ENCODE results near the gene ECM2. TPM values are rescaled to one million over a fixed set of nuclear protein-coding genes. Genes with fewer than 3 reads are reported as not detected.
"Not testable (repeated sequence)": the region's sequence is repeated elsewhere in the genome, so short reads cannot be mapped to it uniquely, and the experiment has no call there.

Gene ECM2
- 2.0 and 5.2 TPM in 2 replicates for total RNA-seq (2014; rRNA removed; shearing (Covaris generic))

DNA sequence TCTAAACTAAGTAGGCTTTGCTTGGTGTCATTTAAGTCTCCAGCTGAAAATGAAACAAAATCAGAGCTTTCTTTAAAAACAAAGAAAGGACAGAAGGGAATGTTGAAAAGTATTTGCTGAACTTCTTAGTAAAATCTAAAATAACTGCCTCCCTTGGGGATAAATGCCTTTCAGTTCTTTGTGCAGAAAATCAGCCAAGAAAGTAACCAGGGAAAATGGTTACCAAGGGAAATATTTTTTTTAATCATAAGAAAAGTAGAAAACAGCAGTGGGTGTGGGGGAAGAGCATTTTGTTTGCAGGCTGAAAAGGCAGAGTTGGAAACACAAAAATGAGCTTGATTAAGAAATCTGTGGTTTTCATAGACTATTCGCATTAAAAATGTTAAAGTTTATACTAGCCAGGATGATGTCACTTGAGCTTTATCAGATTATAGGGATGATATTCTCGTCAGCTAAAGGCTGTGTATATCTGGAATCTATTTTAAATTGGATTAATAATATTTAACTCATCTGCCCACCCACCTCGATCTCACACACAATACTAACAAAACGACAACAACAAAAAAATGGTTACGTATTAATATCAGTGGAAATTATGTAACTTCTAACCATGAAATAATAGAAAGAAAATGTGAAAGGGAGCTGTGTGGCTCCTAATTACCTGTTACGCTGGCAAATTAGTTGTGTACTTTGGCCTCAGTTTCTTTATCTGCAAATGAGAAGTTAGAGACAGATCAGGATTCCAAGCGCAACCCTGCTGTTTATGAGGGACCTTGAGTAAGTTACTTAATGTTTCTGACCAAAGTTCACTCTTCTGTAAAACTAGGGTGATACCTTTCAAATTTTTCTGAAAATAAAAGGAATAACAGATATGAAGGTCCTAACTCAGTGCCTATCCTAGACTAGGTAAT is at the start of gene ECM2:
TSS of gene ECM2 (minus strand) at position 51 of the 911 bp plus-strand sequence. CDS start 13,124 bp downstream, outside the sequence.
- peak; percentile 5 for DNase-seq (ENCODE audit: low spot score)

DNA sequence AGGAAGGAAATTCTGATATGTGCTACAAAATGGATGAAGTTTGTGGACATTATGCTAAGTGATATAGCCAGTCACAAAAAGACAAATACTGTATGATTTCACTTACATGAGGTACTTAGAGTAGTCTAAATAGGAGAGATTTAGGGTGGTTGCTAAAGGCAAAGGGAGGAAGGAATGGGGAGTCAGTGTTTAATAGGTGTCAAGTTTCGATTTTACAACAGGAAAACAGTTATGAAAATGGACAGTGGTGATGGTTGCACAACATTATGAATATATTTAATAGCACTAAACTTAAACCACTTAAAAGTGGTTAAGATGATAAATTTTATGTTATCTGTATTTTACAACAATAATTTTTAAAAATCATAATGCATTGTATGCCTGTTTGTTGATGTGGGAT is 40.4 kb upstream of the ECM2 start:
- DNase-seq (ENCODE audit: low spot score): no peak

DNA sequence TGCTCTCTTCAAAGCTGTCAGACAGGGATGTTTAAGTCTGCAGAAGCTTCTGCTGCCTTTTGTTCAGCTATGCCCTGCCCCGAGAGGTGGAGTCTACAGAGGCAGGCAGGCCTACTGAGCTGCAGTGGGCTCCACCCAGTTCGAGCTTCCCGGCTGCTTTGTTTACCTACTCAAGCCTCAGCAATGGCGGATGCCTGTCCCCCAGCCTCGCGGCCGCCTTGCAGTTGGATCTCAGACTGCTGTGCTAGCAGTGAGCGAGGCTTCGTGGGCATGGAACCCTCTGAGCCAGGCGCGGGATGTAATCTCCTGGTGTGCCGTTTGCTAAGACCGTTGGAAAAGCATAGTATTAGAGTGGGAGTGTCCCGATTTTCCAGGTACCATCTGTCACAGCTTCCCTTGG is 37.8 kb upstream of the ECM2 start:
- DNase-seq (ENCODE audit: low spot score): not testable (repeated sequence)

DNA sequence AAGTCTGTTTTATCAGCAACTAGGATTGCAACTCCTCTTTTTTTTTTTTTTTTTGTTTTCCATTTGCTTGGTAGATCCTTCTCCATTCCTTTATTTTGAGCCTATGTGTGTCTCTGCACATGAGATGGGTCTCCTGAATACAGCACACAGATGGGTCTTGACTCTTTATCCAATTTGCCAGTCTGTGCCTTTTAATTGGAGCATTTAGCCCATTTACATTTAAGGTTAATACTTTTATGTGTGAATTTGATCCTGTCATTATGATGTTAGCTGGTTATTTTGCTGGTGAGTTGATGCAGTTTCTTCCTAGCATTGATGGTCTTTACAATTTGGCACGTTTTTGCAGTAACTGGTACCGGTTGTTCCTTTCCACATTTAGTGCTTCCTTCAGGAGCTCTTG is 36.1 kb upstream of the ECM2 start:
- not testable (repeated sequence) for DNase-seq (ENCODE audit: low spot score)

DNA sequence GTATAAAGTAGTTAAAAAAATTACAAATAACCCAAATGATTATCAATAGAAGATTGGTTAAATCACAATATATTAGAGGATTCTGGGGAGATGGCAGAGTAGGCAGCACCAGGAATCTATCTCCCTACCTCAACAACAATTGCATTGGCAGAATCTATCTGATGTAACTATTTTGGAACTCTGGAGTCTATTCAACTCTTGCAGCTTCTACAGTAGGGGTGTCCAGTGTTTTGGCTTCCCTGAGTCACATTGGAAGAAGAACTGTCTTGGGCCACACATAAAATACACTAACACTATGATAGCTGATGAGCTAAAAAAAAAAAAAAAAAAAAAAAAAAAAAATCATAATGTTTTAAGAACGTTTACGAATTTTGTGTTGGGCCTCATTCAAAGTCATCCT is 29.2 kb upstream of the ECM2 start:
- no peak for DNase-seq (ENCODE audit: low spot score)

DNA sequence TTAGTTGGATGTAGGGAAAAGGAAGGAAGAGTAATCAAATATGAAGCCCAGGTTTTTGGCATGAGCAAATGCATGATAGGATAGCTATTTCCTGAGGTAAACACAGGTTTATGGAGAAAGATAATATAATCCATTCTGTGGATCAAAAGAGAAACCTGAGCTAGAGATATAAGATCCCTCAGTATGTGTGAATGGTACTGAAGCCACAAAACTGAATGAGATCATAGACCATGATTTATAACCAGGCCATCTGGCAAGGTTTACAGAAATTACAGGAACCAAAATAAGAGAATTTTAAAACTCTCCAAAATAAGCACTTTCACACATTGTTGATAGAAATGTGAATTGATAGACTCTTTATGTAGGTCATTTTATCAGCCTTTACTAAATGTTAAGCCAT is 28.7 kb upstream of the ECM2 start:
- DNase-seq (ENCODE audit: low spot score): peak; percentile 21

DNA sequence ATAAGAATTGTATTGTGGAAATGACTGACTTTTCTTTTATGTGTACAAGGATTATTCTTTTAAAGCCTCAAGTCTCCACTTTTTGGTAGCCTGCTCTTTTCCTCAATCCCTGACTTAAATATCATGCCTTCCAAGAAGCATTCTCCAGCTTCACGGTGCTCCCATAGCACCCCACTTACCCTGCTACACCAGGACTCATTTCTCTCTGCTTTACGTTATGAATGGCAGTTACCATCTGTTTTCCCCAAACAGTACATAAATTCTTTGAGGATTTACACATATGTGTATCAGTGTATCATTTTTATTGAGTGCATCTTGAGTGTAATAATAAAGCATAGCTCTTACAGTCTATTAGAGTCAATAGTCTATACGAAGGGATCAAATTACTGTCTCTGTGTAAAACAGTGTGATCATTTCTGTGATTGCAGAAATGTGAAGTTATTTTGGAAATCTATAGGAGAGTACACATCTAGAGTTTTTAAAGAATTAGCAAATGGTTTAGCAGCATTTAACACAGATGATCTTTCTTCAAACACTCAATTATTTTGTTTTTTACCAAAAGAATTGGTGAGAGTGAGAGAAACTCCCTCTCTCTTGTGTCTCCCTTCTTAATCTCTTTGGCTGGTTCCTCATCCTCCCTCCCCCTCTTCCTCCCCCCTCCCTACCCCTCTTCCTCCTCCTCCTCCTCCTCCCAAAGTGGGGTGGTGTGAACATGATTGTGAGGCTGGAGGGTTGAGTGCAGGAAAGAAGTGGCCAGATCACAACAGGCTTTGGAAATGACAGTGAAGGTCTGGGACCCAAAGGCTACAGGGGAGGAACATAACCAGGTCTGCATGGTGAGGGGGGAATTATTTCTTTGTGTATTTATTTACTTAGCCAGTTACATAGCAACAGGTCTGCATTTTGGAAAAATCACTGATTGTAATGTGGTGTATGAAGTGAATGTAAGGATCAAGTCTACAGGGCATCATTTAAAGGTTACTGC is 27.6 kb upstream of the ECM2 start:
- DNase-seq (ENCODE audit: low spot score): no peak

DNA sequence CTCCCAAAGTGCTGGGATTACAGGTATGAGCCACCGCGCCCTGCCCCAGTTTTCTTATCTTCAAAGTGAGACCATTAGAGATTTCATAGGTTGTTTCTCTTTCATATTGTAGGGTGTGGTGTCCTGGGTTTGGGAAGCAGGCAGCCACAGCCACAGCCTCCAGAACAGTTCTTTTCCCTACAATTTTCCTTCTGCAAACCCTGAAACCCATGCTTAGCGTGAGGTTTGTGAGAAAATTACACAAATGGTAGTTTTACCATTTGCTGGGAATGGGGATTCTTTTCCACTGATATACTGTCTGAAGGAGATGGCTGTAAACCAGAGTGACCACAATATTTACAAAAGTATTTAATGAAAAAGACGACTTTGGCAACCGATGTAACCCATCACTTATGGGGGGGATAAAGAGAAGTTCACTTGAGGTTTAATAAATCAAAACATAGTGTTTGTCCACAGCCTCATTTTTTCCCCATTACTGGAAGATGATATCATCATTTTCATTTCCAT is 26.7 kb upstream of the ECM2 start:
- peak; percentile 74 for DNase-seq (ENCODE audit: low spot score)

DNA sequence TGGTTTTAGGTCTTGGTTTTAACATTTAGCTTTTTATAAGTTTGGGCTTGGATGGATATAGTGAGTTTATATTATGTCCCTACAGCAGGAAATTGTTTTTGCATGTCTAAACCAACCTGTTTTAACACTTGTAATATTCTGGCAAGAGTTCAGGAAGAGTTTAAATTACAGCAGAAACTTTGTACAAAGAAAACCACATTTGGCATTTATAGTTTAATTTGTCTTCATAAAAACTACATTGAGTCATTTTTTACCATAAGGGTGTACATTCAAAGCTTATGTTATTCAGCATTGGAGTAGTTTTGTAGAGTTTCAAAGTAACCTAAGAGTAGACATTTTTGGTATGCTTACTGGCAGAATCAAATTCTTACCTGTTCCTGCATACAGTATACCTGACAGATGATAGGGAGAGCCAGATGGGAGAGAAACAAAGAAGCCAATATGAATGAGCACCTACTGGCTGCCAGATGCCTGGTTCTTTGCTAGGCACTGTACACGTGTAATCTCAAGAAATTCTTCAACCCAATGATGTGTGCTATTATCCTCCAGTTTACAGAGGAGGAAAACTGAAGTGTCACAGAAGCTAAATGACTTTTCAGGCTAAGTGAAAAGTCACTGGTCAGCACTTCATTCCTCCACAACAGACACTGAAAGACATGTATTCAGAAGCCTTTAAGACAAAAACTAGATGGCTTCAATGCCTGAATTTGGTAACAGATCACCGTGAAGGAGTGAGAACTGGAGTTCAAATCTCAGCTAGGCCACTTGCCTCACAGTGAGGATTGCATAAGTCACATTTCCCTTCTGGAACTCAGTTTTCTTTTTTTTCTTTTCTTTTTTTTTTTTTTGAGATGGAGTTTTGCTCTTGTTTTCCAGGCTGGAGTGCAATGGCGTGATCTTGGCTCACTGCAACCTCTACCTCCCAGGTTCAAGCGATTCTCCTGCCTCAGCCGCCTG is 25.9 kb upstream of the ECM2 start:
- peak; percentile 44 for DNase-seq (ENCODE audit: low spot score)

DNA sequence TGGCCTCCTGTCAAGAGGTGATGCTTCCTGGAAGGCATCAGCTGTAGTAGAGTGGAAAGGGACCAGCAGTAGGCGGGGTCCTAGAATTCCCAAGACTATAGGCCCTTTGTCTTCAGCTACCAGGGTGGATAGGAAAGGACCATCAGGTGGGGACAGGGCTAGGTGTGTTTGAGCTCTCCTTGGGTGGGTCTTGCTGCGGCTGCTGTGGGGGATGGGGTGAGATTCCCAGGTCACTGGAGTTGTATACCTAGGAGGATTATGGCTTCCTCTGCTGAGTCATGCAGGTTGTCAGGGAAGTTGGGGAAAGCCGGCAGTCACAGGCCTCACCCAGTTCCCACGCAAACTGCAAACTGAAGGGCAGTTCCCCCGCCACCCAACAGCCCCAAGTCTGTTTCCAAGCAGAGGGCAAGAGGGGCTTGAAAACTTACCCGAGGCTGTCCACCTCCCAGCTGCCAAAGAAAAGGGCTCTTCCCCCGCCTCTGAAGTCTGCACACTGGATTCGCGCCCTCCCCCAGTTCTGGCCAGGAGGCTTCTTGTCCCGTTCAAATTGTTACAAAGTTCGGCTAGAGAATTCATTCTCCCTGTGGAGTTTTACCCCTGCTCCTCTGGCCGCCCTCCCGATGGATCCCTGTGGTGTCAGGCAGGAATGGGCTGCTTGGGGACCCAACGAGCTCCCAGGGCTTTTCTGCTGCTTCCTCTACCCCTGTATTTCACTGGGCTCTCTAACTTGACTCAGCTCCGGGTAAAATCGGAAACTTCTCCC is 23.0 kb upstream of the ECM2 start:
- no peak for DNase-seq (ENCODE audit: low spot score)

DNA sequence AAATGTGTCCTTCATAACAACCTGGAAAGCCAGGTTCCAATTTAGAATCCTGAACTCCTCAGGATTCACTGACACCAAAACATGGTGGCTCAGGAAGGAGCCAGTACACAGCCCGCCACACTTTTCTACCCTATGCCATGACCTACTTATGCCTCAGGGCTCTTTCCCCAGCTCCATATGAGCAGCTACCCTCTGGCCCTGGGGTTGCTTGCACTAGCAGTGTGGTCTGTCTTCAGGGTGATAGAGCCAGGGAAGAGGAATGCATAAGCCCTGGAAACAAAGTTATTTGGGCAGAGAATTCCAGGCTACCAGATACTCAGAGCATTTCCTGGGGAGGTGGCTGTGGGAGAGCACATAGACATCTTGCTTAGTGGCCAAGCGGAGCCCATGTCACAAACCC is 15.0 kb upstream of the ECM2 start:
- DNase-seq (ENCODE audit: low spot score): no peak

DNA sequence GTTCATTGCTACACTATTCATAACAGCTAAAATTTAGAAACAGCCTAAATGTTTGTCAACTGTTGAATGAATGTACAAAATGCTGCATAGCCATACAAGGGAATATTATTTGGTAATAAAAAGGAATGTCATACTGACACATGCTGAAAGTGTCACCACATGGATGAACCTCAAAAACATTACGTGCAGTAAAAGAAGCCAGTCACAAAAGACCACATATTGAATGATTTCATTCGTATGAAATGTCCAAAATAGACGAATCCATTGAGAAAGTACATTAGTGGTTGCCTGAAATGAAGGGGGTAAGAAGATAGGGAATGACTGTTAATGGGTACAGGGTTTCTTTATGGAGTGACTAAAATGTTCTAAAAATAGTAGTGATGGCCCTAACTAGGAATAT is 11.6 kb upstream of the ECM2 start:
- DNase-seq (ENCODE audit: low spot score): no peak

DNA sequence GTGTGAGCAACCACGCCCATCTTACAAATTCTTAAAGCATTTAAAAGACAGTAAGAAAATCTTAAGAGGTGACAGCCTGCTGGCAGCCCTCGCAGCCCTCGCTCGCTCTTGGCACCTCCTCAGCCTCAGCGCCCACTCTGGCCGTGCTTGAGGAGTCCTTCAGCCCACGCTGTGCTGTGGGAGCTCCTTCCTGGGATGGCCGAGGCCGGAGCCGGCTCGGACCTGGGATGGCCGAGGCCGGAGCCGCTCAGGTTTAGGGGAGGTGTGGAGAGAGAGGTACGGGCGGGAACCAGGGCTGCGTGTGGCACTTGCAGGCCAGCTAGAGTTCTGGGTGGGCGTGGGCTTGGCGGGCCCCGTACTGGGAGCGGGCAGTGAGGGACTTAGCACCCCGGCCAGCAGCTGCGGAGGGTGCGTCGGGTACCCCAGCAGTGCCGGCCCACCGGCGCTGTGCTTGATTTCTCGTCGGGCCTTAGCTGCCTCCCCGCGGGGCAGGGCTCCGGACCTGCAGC is 9.3 kb upstream of the ECM2 start:
- DNase-seq (ENCODE audit: low spot score): no peak

DNA sequence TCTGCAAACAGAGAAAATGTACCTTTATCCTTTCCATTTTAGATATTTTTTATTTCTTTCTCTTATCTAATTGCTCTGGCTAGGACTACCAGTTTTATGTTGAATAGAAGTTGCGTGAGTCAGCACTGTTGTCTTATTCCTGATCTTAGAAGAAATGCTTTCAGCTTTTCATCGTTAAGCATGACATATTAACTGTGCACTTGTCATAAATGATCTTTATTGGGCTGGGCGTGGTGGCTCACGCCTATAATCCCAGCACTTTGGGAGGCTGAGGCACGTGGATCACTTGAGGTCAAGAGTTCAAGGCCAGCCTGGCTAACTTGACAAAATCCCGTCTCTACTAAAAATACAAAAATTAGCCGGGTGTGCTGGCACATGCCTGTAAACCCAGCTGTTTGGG is 8.2 kb upstream of the ECM2 start:
- no peak for DNase-seq (ENCODE audit: low spot score)

DNA sequence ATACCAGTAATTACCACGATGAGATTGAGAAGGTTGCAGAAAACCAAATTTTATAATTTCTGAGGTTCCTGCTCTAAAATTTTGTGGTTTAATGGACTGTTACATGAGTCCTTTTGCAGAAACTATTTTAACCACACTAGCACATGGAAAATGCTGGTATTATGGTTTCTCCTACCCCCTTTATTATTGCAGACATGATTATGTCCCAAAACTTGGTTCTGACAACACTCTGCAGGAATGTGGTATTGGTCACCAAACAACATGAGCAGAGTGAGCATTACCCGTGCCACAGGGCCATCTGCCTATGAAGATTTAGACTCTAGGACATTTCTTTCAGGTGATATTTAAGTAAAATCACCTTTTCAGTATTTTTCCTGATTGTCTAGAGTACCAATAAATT is 2.8 kb upstream of the ECM2 start:
- DNase-seq (ENCODE audit: low spot score): peak; percentile 30

DNA sequence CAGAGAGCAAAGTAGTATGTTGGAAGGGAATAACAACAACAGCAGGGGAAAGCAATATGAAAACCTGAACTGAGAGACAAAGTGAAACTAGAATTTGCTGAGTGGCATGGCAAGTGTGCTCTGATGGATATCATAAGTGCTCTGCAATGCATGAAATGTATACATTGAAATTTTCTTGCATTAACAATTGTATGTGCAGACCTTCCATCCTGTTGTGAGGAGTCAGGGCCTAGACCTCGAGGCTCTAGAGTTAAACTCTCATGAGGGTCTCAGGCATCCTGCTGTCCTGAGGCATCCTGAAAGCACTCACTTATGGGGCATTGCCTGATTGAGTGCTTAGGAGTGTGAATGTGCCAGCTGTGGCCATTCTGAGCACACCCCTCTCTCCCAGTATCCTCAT is 1.1 kb downstream of the ECM2 start:
- no peak for DNase-seq (ENCODE audit: low spot score)

DNA sequence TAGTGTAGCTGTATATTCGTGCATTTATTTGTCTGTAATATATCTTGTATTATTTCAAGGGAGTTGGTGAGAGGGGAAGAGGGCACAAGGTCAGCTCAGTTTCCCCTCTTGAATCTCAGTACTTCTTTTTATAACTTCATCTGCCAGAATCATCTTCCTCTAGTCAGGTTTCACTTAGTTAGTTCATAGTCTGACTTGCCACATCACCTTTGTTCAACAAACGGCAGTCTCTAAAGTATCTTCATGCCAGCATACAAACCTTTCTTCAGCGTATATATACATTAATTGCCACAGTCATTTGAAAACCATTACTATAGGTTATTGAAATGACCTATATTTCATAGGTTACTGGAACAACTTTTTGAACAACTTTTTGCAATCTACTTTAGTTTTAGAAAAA is 1.6 kb downstream of the ECM2 start:
- DNase-seq (ENCODE audit: low spot score): no peak

DNA sequence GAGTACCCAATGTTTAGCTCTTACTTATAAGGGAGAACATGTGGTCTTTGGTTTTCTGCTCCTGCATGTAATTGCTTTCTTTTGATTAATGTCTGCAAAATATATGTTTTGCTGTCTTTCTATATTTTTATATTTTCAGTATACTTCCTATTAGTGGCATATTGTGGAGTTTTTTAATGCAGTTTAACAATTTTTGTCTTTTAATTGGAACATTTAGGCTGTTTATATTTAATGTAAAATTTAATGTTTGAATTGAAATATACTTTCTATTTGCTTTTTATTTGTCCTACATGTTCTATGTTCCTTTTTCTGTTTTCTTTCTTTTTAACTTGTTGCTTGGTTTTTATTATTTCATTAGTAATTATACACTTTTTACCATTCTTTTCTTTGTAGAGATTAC is 4.9 kb downstream of the ECM2 start:
- no peak for DNase-seq (ENCODE audit: low spot score)

DNA sequence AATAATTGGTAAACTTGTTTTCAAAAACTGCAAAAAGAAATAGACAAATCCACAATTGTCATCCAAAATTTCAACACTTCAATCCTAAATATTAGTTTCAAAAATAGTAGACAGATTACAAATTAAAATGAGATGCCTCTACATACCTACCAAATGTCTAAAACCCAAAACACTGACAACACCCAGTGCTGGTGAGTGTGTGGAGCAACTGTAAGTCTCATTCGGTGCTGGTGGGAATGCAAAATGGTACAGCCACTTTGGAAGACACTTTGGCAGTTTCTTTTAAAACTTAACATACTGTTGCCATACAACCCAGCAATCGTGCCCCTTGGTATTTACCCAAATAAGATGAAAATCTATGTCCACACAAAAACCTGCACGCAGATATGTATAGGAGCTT is 6.7 kb downstream of the ECM2 start:
- DNase-seq (ENCODE audit: low spot score): no peak

DNA sequence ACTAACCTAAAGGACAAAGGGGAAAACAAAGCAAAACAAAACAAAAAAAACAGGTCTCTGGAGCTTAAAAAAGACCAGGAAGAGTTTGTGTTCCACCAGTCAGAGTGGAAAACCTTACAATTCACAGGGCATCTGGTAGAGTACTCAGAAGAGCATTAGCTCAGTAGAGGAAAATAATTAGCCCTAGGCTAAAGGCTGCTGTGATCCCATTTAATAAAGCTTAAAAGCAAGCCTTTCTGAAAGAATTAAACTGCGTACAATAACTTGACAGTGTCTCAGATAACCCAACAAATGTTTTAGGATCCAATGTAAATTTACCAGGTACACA is 7.3 kb downstream of the ECM2 start:
- DNase-seq (ENCODE audit: low spot score): no peak
